Mononuclear cell (primary cell): ENCODE results near the gene HAL. TPM values are rescaled to one million over a fixed set of nuclear protein-coding genes. Genes with fewer than 3 reads are reported as not detected.

ENCODE experiments used
- H3K27me3 ChIP-seq: 2 replicates; pipeline ENCODE4 v1.6.0; 2011; ENCODE audit warnings: low read length, control low read depth; ENCODE audit not compliant: insufficient read depth
- H3K4me1 ChIP-seq: 2 replicates; pipeline ENCODE4 v1.5.1; 2011; ENCODE audit warnings: mild to moderate bottlenecking, low read length, control low read depth; ENCODE audit not compliant: insufficient read depth
- H3K4me3 ChIP-seq: 2 replicates; pipeline ENCODE4 v1.5.1; 2011; ENCODE audit warnings: mild to moderate bottlenecking, low read length, moderate library complexity
- H3K9me3 ChIP-seq: 2 replicates; pipeline ENCODE4 v1.5.1; 2011; ENCODE audit warnings: low read depth, mild to moderate bottlenecking, control low read depth, low read length
- total RNA-seq: library from RNA; depleted of rRNA; stranded (reverse); fragments of >200 nt; gene quantifications from one replicate; pipeline ENCODE4 v1.2.3, GENCODE V29; 2012

The HAL gene
- total RNA-seq, 1 donor: 2.1 TPM

- no peaks in the 10 kb centered on the region for H3K9me3 ChIP-seq
- H3K27me3 ChIP-seq: no peaks in the 10 kb centered on the region
- H3K4me1 ChIP-seq: peaks cover 54% of the 10 kb centered on the region
These were observed 2.2 kb downstream of the HAL start for GRCh38 chr12:95993907-95994306.

GRCh38 chr12:95990136-95990535 lies 6.0 kb downstream of the HAL start:
- peaks cover 19% of the 10 kb centered on the region for H3K4me1 ChIP-seq
- H3K27me3 ChIP-seq: no peaks in the 10 kb centered on the region
- no peaks in the 10 kb centered on the region for H3K9me3 ChIP-seq
- no peak overlapping the region for H3K4me3 ChIP-seq

More at GRCh38 chr12:95993907-95994306, 2.2 kb downstream of the HAL start:
- H3K4me3 ChIP-seq: no peak overlapping the region

GRCh38 chr12:95989504-95990123 lies 6.5 kb downstream of the HAL start:
- no peaks in the 10 kb centered on the region for H3K27me3 ChIP-seq
- H3K4me1 ChIP-seq: peaks cover 14% of the 10 kb centered on the region
- H3K9me3 ChIP-seq: no peaks in the 10 kb centered on the region
- H3K4me3 ChIP-seq: no peak overlapping the region

GRCh38 chr12:95988506-95989275 lies 7.5 kb downstream of the HAL start:
- H3K27me3 ChIP-seq: no peaks in the 10 kb centered on the region
- H3K4me1 ChIP-seq: peaks cover 6% of the 10 kb centered on the region
- no peak overlapping the region for H3K4me3 ChIP-seq
- no peaks in the 10 kb centered on the region for H3K9me3 ChIP-seq

- H3K4me3 ChIP-seq: no peak overlapping the region
- H3K27me3 ChIP-seq: no peaks in the 10 kb centered on the region
- H3K9me3 ChIP-seq: no peaks in the 10 kb centered on the region
- H3K4me1 ChIP-seq: peaks cover 6% of the 10 kb centered on the region
These were observed 9.2 kb downstream of the HAL start for GRCh38 chr12:95986635-95987570.

GRCh38 chr12:95984682-95985081 lies 11.5 kb downstream of the HAL start:
- H3K9me3 ChIP-seq: no peaks in the 10 kb centered on the region
- H3K27me3 ChIP-seq: no peaks in the 10 kb centered on the region
- peaks cover 4% of the 10 kb centered on the region for H3K4me1 ChIP-seq
- no peak overlapping the region for H3K4me3 ChIP-seq

- Histone ChIP-seq H3K27me3 (no peaks in the 10 kb centered on the region), H3K4me3 (no peak overlapping the region), H3K9me3 (no peaks in the 10 kb centered on the region), H3K4me1 (no peaks in the 10 kb centered on the region)
These were observed 13.5 kb downstream of the HAL start for GRCh38 chr12:95982602-95983001.

- Histone ChIP-seq H3K27me3 (no peaks in the 10 kb centered on the region), H3K4me1 (no peaks in the 10 kb centered on the region), H3K9me3 (no peaks in the 10 kb centered on the region), H3K4me3 (no peak overlapping the region)
These were observed 15.7 kb downstream of the HAL start for GRCh38 chr12:95980437-95980836.

- Histone ChIP-seq H3K9me3 (no peaks in the 10 kb centered on the region), H3K4me1 (no peaks in the 10 kb centered on the region), H3K4me3 (no peak overlapping the region), H3K27me3 (no peaks in the 10 kb centered on the region)
These were observed 17.4 kb downstream of the HAL start for GRCh38 chr12:95978774-95979173.

- Histone ChIP-seq H3K4me3 (no peak overlapping the region), H3K9me3 (no peaks in the 10 kb centered on the region)
These were observed 17.8 kb downstream of the HAL start for GRCh38 chr12:95978351-95978750.

GRCh38 chr12:95977764-95978305 lies 18.3 kb downstream of the HAL start:
- no peaks in the 10 kb centered on the region for H3K9me3 ChIP-seq
- no peaks in the 10 kb centered on the region for H3K27me3 ChIP-seq
- H3K4me1 ChIP-seq: no peaks in the 10 kb centered on the region
- no peak overlapping the region for H3K4me3 ChIP-seq

More at GRCh38 chr12:95978351-95978750, 17.8 kb downstream of the HAL start:
- H3K4me1 ChIP-seq: no peaks in the 10 kb centered on the region
- no peaks in the 10 kb centered on the region for H3K27me3 ChIP-seq

GRCh38 chr12:95976416-95976832 lies 19.7 kb downstream of the HAL start:
- Histone ChIP-seq H3K27me3 (no peaks in the 10 kb centered on the region), H3K4me1 (no peaks in the 10 kb centered on the region), H3K4me3 (no peak overlapping the region), H3K9me3 (no peaks in the 10 kb centered on the region)

GRCh38 chr12:95975491-95975890 lies 20.7 kb downstream of the HAL start:
- H3K9me3 ChIP-seq: no peaks in the 10 kb centered on the region
- no peaks in the 10 kb centered on the region for H3K27me3 ChIP-seq
- no peak overlapping the region for H3K4me3 ChIP-seq
- H3K4me1 ChIP-seq: no peaks in the 10 kb centered on the region

- no peaks in the 10 kb centered on the region for H3K9me3 ChIP-seq
- H3K4me3 ChIP-seq: no peak overlapping the region
- H3K4me1 ChIP-seq: no peaks in the 10 kb centered on the region
- H3K27me3 ChIP-seq: no peaks in the 10 kb centered on the region
These were observed 21.8 kb downstream of the HAL start for GRCh38 chr12:95974358-95974757.
